GM21447 (cell line): ENCODE data around the gene POMP.
"Not testable (repeated sequence)": the region's sequence is repeated elsewhere in the genome, so short reads cannot be mapped to it uniquely, and the experiment has no call there.

Experiments
- ATAC-seq: cut with Tn5 transposase; IDR thresholded peaks from one replicate; pipeline ENCODE4 v1.9.1; 2021; ENCODE audit not compliant: unreplicated experiment

POMP gene

DNA sequence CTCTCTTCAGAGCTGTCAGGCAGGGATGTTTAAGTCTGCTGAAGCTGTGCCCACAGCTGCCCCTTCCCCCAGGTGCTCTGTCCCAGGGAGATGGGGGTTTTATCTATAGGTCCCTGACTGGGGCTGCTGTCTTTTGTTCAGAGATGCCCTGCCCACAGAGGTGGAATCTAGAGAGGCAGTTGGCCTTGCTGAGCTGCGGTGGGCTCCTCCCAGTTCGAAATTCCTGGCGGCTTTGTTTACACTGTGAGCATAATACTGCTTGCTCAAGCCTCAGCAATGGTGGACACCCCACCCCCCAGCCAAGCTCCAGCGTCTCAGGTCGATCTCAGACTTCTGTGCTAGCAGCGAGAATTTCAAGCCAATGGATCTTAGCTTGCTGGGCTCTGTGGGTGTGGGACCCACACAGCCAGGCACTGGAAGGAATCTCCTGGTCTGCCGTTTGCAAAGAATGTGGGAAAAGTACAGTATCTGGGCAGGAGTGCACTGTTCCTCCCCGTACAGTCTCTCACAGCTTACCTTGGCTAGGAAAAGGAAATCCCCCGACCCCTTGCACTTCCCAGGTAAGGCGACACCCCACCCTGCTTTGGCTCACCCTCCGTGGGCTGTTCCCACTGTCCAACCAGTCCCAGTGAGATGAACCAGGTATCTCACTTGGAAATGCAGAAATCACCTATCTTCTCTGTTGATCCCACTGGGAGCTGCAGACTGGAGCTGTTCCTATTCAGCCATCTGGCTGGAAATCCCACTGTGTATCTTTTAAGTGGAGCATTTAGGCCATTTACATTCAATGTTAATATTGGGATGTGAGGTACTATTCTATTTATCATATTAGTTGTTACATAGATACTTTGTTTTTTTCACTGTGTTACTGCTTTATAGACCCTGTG, 34.9 kb downstream of the POMP start:
- not testable (repeated sequence) for ATAC-seq

DNA sequence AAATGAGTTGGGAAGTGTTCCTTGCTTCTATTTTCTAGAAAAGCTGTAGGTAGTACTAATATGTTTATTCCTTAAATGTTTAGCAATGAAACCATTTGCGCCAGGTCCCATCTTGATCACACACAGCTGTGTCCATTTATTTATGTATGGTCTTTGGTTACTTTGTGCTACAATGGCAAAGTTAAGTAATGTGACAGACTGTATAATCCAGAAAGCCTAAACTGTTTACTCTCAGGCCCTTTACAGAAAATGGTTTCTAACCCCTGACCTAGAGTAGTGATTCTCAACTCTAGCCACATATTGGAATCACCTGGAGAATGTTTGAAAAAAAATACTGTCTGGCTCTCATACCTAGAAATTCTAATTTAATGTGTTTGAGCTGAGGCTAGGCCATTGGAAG, 38.5 kb downstream of the POMP start:
- ATAC-seq, result no peak

DNA sequence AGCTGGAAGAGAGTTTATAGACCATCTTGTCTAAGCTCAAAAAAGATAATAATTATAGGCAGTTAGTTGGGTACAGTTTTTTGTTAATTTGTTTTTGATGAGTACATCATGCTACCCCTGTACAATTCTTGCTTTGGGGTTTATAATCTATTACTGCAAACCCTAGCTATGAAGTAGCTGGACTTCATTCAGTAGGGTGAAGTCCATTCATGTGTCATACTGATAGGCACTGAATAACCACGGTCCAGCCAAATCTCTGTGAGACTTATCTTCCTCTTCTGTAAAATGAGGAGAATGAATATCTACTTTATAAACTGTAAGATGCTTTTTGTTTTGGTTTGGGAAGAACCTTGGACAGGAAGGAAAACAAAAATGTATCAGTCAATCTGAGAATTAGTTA, 40.3 kb downstream of the POMP start:
- ATAC-seq, result no peak

DNA sequence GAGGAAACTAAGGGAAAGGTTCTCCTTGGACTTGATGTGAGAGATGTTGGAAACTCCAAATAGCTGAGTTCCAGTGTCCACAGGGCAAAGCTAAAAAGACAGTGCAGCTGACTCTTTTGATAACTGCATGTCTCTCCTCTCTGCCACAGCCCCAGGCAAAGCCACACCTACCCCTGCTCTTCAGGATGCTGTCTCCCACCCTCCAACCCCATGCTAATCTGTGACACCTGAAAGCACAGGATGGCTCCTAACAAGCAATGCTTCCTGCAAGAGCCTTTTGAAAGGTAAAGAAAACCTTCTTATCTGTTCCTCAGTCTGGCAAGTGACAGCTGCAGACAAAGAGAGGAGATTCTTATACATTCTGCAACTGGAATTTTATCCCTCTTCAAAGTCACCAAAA, 45.4 kb downstream of the POMP start:
- ATAC-seq, result no peak

DNA sequence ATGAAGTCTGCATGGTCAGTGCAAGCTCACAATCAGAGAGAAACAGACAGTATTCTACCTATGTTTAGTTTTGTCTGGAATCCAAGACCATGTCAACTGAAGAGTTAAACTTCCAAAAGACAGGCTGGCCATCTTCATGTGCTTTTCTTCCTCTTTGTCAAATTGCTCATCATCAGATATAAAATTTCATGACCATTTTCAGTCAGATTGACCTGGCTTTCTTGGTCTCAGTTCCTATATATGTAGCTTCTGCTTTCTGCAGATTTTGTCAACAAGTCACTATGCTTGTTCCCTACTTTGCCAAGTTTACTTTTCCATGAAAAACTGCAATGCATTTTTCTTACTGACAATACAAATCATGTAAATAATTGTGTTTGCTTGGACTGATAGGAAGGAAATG, 46.0 kb downstream of the POMP start:
- ATAC-seq, result no peak

DNA sequence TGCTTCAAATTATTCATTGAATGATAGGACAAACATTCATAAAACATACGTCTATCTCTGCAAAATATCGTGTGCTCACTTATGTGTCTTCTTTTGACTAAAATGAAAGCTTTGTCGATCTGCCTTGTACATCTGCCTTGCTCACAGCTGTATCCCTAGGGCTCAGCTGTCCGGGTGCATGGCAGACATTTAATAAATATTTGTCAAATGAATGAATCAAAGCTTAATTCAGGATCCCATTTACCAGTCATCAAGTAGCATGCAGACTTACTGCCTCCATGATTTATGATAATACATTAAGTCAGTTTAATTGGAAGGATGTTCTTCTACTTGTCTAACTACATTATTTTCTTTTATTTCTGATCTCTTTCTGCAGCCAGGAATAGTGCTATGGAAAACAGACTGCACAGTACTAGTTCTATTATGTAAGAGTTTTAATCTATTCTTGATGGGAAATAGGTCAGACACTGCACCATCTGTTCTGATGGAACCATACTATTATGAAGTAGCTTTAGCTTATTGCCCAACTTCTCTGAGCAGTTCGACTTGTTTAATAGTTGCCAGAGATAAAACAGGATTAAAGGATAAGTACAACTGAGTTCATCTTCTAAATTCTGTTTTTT, 46.6 kb downstream of the POMP start:
- ATAC-seq, result no peak

DNA sequence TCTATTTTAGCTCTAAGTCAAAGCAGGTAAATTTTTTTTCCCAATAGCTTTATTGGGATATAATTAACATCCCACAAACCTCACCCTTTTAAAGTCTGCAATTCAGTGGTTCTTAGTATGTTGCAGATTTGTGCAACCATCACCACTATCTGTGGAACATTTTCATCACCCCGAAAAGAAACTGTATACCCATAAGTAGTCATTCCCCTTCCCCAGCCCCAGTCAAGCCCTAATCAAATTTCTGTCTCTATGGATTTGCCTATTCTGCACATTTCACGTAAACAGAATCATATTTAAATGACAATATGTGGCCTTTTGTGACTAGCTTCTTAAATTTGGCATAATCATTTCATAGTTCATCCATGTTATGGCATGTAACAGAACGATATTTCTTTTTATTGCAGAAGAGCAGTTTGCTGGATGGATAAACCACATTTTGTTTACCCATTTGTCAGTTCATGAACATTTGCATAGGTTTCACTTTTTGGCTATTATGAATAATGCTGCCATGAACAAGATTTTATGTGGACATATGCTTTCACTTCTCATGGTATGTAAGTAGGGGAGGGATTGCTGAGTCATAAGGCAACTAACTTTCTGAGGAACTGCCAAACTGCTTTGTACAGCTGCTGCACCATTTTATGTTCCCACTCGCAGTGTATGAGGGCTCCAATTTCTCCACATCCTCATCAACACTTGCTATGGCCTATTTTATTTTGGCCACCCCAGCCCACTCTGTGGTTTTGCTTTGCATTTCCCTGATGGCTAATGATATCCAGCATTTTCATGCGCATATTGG, 48.9 kb downstream of the POMP start:
- ATAC-seq, result peak; percentile 99

DNA sequence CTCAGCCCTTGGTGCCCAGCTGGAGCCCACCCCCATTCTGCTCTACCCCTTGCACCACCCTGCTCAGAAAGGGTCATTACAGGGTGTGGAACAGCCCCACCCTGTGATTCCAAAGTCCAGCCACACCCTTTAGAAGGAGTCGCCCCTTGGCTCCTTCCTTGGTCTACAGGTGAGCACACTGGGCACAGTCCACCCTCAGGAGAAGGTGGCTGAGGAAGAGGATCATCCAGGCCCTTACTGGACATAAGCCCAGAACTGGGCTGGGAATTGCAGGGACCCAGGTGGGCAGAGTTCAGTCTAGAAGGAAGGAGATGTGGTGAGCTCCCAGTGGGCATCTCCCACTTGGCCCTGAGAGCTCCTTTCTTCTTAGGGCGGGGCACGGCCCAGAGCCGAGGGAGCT, 51.2 kb downstream of the POMP start:
- ATAC-seq, result no peak

DNA sequence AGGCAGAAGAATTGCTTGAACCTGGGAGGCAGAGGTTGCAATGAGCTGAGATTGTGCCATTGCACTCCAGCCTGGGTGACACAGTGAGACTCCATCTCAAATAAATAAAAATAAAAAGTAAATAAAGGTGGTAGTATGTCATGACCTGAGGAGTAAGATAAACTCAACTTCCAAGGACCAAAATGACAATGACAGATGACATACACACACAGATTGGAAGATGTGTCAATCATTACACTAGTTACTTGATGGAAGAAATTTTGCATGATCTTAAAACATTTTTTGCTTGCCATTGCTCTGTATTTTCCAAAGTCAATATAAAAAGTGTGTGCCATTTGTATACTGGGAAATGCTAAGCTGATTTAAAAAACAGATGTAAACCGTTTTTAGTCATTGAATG, 55.7 kb downstream of the POMP start:
- no peak for ATAC-seq

DNA sequence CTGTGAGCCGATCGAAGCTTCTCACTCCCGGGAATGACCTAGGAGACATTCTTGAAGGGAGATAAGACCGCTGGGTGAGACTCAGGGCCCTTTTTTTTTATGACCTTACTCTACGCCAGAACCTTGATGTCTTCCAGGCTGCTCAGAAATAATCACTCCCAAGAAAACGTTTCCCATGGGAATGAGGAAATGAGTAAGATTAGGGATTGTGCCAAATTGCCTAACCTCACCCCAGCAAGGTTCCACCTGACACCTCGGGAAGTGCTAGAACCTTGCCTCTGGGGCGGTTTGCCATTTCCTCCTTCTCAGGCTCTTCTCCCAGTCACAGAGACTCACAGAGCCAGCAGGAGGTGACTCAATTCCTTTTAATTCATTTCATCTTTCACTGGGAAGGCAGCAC, 57.6 kb downstream of the POMP start:
- ATAC-seq, result no peak

DNA sequence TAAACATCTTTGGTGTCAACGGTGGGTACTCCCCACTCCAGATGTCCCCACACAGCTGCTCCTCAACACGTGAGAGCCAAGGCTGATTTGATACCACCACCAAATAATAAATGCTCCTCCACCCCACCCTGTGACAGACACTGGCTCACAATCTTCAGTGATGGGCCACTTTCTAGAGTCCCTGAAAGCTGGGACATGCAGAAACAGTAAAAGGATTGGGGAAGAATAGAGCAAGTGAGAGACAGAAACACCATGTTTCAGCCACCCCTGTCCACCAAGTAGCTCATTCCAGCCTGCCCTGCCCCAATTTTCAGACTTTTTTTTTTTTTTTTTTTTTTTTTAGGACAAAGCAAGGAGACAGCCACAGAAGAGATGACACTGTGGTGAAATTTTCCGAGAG, 58.2 kb downstream of the POMP start:
- no peak for ATAC-seq

DNA sequence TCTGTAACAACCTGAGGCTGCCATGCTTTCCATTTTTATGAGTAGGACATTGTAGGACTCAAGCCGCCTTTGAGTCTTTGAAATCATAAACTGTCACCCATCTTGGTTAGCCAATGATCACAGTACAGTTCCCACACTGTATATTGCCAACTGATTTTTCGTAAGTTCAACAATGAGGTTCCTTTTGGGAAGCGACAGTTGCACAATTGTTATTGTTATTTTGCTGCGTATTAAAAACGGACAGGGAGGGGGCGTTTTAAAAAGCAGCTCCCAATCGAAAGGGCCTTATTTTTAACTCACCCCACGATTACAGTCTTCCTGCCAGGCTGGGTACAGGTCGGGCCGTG, 59.2 kb downstream of the POMP start:
- ATAC-seq, result peak; percentile 2

DNA sequence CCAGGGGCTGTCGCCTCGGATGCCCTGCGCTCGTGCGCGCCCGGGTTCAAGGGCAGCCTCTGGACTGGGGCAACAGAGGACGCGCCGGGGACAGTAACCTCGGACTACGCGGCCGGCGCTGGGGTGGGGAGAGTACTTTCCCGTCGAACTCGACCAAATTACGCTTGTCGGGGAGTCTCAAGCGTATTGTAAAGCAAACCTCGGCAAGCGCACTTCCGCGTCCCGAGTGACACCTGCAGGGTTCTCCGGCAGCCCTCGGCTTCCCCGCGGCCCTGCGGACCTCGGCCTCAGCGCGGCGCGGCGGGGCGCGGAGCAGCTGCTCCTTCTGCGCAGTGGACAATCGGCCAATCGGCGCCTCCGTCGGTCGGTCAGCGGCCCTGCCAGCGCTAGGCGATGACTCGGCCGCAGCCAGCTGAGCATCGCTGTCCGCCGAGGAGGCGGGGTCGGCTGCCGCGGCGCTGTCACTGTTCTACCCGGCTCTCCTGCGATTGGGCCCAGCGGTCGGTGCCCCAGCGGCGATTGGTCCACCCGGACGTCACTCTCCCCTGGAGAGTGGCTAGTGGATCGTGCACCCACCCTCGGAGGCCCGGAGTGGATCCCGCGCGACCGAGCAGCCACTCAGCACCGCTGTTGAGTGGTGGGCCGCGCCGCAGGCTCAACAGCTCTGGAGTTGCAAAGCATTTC, 59.8 kb downstream of the POMP start, which contains the start of gene SLC46A3:
Gene SLC46A3, minus strand, starts transcription at position 428 of the 684 bp plus-strand sequence. CDS start 972 bp downstream, outside the sequence.
- peak; percentile 98 for ATAC-seq

DNA sequence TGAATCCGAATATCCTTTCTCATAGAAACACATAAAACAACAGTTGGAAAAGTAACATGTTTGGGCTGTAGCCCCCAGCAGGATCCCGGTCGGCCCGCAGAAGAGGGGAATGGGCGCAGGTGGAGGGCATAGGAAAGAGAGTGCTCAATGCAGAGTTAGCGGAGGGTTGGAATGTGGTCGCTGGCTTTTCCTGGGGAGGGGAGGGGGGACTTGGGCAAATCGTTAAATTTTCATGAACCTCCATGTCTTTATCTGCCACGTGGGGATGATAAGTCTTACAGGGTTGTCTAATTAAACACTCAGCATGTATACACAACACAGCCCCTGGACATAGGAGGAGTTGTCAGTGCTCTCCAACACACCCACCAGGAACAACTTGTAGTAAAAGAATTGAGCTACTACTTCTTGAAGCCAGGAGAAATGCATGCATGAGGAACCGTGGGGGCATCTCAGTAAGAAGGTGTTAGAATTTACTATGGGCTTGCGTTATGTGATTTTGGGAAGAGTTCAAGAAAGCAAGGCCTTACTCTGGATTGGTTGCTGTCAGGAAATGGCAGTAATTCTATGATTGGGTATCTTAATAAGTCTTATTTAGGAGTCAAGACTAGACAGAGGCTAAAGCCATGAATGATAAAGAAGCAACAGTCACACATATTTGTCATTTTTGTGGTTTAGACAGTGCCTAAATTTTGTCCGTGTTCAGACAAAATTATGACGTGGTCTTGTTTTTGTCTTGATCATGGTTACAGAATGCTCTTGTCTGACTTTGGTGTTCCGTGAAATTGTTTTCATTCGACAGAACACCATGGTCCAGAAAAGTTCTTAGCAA, 60.5 kb downstream of the POMP start:
- ATAC-seq, result no peak

DNA sequence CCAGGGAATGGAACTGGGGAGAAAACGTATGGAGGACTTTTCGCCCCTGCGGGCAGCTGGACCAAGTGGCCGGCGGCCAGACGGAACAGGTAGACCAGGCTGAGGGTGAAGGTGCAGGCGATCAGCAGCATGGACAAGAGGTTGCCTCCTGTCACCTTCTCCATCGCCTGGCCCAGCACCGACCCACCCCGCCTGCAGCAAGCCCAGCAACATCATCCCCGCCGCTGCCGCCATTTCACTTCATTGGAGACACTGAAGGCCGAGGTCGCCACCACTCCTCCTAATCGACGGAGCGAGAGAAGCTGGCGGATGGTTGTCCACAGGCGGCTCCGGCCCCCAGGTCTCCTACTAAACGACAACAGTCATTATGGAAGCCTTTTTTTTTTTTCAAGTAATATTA, 64.9 kb downstream of the POMP start:
- ATAC-seq, result no peak

DNA sequence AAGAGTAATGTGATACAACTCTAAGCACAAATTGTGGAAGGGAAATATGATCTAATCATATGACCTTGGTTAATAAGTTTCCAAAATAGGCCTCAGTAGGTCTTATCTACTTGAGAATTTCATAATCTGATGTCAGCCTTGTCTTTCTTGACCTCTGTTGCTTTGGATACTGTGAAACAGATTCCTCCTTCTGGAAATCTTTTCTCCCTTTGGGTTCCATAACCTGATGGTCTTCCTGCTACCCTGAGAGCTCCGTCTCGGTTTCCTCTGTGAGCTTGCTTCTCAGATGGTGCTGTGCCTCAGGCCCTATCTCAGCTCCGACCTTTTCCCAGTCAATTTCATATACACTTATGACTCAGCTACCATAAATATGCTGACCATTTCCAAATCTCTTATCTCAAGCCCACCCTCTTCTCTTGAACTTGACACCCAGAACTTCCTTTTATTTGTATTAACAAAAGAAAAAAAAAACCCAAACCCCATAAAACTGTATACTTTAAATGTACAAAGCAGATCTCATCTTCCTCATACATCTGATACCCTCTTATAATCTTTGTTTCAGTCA, 66.2 kb downstream of the POMP start:
- no peak for ATAC-seq
